ENCODE results near the gene DDI2.

GRCh38 chr1:15708486-15709137, 91.4 kb downstream of the DDI2 start:
- TF ChIP-seq CTCF (conservative IDR thresholded peaks at IDR 0.05; ENCODE audit: low read length): no peak
- no peak for TF ChIP-seq EZH2phosphoT487 (IDR thresholded peaks at IDR 0.05; ENCODE audit: borderline replicate concordance)

Measured in Loucy (cell line).